ENCODE measurements around the gene PPP1R18. TPM values are rescaled to one million over a fixed set of nuclear protein-coding genes. Genes with fewer than 3 reads are reported as not detected.
"Not testable (repeated sequence)": the region's sequence is repeated elsewhere in the genome, so short reads cannot be mapped to it uniquely, and the experiment has no call there.

Gene PPP1R18
- total RNA-seq, 1 donor from 2014 or later = 156 TPM

- Mint-ChIP-seq H3K4me3 (ENCODE audit: unreplicated experiment) (peak overlapping the region; percentile 34), H3K27ac (ENCODE audit: unreplicated experiment) (peak overlapping the region; percentile 83)
- FAIRE-seq = no peak
Measured at GRCh38 chr6:30725713-30726505, 39.5 kb upstream of the PPP1R18 start.

GRCh38 chr6:30724906-30725667 lies 38.6 kb upstream of the PPP1R18 start:
- H2AFZ ChIP-seq (ENCODE audit: low read depth, low read length) = no peak overlapping the region
- H3K9me3 Mint-ChIP-seq (ENCODE audit: unreplicated experiment) = no peaks in the 10 kb centered on the region
- peak overlapping the region; percentile 100 for H3K4me3 Mint-ChIP-seq (ENCODE audit: unreplicated experiment)
- H3K36me3 ChIP-seq (ENCODE audit: insufficient read depth, low read length) = peaks cover 39% of the 10 kb centered on the region
- H4K20me1 ChIP-seq (ENCODE audit: insufficient read depth, low read length) = peaks cover 65% of the 10 kb centered on the region
- H3K9me3 ChIP-seq (ENCODE audit: insufficient read depth, low read depth, low read length) = no peaks in the 10 kb centered on the region
- H3K36me3 Mint-ChIP-seq (ENCODE audit: low read depth, unreplicated experiment) = peaks cover 28% of the 10 kb centered on the region
- peaks cover 34% of the 10 kb centered on the region for H3K4me1 ChIP-seq (ENCODE audit: insufficient read depth, low read length)
- H3K4me2 ChIP-seq (ENCODE audit: low read length) = peak overlapping the region; percentile 93
- no peak for TF ChIP-seq EZH2 (IDR thresholded peaks at IDR 0.05; ENCODE audit: insufficient read depth, low read length)
- TF ChIP-seq, protein P1, sequence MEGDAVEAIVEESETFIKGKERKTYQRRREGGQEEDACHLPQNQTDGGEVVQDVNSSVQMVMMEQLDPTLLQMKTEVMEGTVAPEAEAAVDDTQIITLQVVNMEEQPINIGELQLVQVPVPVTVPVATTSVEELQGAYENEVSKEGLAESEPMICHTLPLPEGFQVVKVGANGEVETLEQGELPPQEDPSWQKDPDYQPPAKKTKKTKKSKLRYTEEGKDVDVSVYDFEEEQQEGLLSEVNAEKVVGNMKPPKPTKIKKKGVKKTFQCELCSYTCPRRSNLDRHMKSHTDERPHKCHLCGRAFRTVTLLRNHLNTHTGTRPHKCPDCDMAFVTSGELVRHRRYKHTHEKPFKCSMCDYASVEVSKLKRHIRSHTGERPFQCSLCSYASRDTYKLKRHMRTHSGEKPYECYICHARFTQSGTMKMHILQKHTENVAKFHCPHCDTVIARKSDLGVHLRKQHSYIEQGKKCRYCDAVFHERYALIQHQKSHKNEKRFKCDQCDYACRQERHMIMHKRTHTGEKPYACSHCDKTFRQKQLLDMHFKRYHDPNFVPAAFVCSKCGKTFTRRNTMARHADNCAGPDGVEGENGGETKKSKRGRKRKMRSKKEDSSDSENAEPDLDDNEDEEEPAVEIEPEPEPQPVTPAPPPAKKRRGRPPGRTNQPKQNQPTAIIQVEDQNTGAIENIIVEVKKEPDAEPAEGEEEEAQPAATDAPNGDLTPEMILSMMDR (IDR thresholded peaks at IDR 0.05; ENCODE audit: insufficient read depth, low read depth, low read length) = no peak
- DNase-seq (ENCODE audit: low read depth) (no peak), FAIRE-seq (no peak)
- no peak overlapping the region for H3K27ac ChIP-seq (ENCODE audit: low read depth, low read length)
- no peaks in the 10 kb centered on the region for H3K27me3 ChIP-seq (ENCODE audit: insufficient read depth, low read length)
- no peak overlapping the region for H3K4me3 ChIP-seq (ENCODE audit: insufficient read depth, low read depth, low read length)
- H3K4me1 Mint-ChIP-seq (ENCODE audit: low read depth, unreplicated experiment) = peaks cover 25% of the 10 kb centered on the region
- no peaks in the 10 kb centered on the region for H3K27me3 Mint-ChIP-seq (ENCODE audit: low read depth, unreplicated experiment)
- H3K27ac Mint-ChIP-seq (ENCODE audit: unreplicated experiment) = peak overlapping the region; percentile 81
- peaks cover 52% of the 10 kb centered on the region for H3K79me2 ChIP-seq (ENCODE audit: insufficient read depth, low read length)
- H3K9ac ChIP-seq (ENCODE audit: low read length) = peak overlapping the region; percentile 97

More at GRCh38 chr6:30725713-30726505, 39.5 kb upstream of the PPP1R18 start:
- Histone ChIP-seq H3K9me3 (ENCODE audit: insufficient read depth, low read depth, low read length) (no peaks in the 10 kb centered on the region), H2AFZ (ENCODE audit: low read depth, low read length) (no peak overlapping the region), H3K4me1 (ENCODE audit: insufficient read depth, low read length) (peaks cover 34% of the 10 kb centered on the region), H3K27ac (ENCODE audit: low read depth, low read length) (peak overlapping the region; percentile 20), H3K4me3 (ENCODE audit: insufficient read depth, low read depth, low read length) (no peak overlapping the region), H3K27me3 (ENCODE audit: insufficient read depth, low read length) (no peaks in the 10 kb centered on the region), H3K9ac (ENCODE audit: low read length) (peak overlapping the region; percentile 2), H3K4me2 (ENCODE audit: low read length) (peak overlapping the region; percentile 4), H3K36me3 (ENCODE audit: insufficient read depth, low read length) (peaks cover 39% of the 10 kb centered on the region), H3K79me2 (ENCODE audit: insufficient read depth, low read length) (peaks cover 44% of the 10 kb centered on the region), H4K20me1 (ENCODE audit: insufficient read depth, low read length) (peaks cover 65% of the 10 kb centered on the region)
- Mint-ChIP-seq H3K4me1 (ENCODE audit: low read depth, unreplicated experiment) (peaks cover 25% of the 10 kb centered on the region), H3K9me3 (ENCODE audit: unreplicated experiment) (no peaks in the 10 kb centered on the region), H3K27me3 (ENCODE audit: low read depth, unreplicated experiment) (no peaks in the 10 kb centered on the region), H3K36me3 (ENCODE audit: low read depth, unreplicated experiment) (peaks cover 23% of the 10 kb centered on the region)
- TF ChIP-seq, protein P1 (IDR thresholded peaks at IDR 0.05; ENCODE audit: insufficient read depth, low read depth, low read length) = no peak
- TF ChIP-seq EZH2 (IDR thresholded peaks at IDR 0.05; ENCODE audit: insufficient read depth, low read length) = no peak
- DNase-seq (ENCODE audit: low read depth) = peak; percentile 62

DNA sequence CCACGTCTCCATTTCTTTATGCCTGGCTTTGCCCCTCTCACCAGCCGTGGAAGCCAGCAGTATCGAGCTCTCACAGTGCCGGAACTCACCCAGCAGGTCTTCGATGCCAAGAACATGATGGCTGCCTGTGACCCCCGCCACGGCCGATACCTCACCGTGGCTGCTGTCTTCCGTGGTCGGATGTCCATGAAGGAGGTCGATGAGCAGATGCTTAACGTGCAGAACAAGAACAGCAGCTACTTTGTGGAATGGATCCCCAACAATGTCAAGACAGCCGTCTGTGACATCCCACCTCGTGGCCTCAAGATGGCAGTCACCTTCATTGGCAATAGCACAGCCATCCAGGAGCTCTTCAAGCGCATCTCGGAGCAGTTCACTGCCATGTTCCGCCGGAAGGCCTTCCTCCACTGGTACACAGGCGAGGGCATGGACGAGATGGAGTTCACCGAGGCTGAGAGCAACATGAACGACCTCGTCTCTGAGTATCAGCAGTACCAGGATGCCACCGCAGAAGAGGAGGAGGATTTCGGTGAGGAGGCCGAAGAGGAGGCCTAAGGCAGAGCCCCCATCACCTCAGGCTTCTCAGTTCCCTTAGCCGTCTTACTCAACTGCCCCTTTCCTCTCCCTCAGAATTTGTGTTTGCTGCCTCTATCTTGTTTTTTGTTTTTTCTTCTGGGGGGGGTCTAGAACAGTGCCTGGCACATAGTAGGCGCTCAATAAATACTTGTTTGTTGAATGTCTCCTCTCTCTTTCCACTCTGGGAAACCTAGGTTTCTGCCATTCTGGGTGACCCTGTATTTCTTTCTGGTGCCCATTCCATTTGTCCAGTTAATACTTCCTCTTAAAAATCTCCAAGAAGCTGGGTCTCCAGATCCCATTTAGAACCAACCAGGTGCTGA lies 37.6 kb upstream of the PPP1R18 start:
- H3K27ac ChIP-seq (ENCODE audit: low read depth, low read length); DNase-seq (ENCODE audit: low read depth); H3K9me3 ChIP-seq (ENCODE audit: insufficient read depth, low read depth, low read length); H3K27me3 ChIP-seq (ENCODE audit: insufficient read depth, low read length); H2AFZ ChIP-seq (ENCODE audit: low read depth, low read length); H3K27me3 Mint-ChIP-seq (ENCODE audit: low read depth, unreplicated experiment); FAIRE-seq; H3K9me3 Mint-ChIP-seq (ENCODE audit: unreplicated experiment): not testable (repeated sequence)
- peak overlapping the region; percentile 97 for H3K9ac ChIP-seq (ENCODE audit: low read length)
- peak overlapping the region; percentile 93 for H3K4me2 ChIP-seq (ENCODE audit: low read length)
- peak overlapping the region; percentile 88 for H3K27ac Mint-ChIP-seq (ENCODE audit: unreplicated experiment)
- H3K36me3 Mint-ChIP-seq (ENCODE audit: low read depth, unreplicated experiment) = peaks cover 28% of the 10 kb centered on the region
- peaks cover 31% of the 10 kb centered on the region for H3K36me3 ChIP-seq (ENCODE audit: insufficient read depth, low read length)
- H3K79me2 ChIP-seq (ENCODE audit: insufficient read depth, low read length) = peaks cover 61% of the 10 kb centered on the region
- H3K4me1 Mint-ChIP-seq (ENCODE audit: low read depth, unreplicated experiment) = peaks cover 31% of the 10 kb centered on the region
- peaks cover 65% of the 10 kb centered on the region for H4K20me1 ChIP-seq (ENCODE audit: insufficient read depth, low read length)
- peaks cover 40% of the 10 kb centered on the region for H3K4me1 ChIP-seq (ENCODE audit: insufficient read depth, low read length)
- peak overlapping the region; percentile 91 for H3K4me3 ChIP-seq (ENCODE audit: insufficient read depth, low read depth, low read length)
- H3K4me3 Mint-ChIP-seq (ENCODE audit: unreplicated experiment) = peak overlapping the region; percentile 100

DNA sequence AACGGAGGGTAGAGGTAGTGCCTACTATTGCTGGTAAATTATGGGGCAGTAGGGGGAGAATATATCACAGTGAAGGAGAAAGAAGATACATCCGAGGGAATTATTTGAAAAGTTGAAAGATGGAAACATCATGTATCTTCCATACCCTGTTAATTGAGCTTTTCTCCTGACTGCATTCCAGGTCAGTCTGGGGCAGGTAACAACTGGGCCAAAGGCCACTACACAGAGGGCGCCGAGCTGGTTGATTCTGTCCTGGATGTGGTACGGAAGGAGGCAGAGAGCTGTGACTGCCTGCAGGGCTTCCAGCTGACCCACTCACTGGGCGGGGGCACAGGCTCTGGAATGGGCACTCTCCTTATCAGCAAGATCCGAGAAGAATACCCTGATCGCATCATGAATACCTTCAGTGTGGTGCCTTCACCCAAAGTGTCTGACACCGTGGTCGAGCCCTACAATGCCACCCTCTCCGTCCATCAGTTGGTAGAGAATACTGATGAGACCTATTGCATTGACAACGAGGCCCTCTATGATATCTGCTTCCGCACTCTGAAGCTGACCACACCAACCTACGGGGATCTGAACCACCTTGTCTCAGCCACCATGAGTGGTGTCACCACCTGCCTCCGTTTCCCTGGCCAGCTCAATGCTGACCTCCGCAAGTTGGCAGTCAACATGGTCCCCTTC lies 36.9 kb upstream of the PPP1R18 start:
- H3K4me3 ChIP-seq (ENCODE audit: insufficient read depth, low read depth, low read length) = peak overlapping the region; percentile 91
- H3K9me3 ChIP-seq (ENCODE audit: insufficient read depth, low read depth, low read length); H3K27me3 Mint-ChIP-seq (ENCODE audit: low read depth, unreplicated experiment); FAIRE-seq; DNase-seq (ENCODE audit: low read depth); H3K27me3 ChIP-seq (ENCODE audit: insufficient read depth, low read length); H2AFZ ChIP-seq (ENCODE audit: low read depth, low read length); H3K9me3 Mint-ChIP-seq (ENCODE audit: unreplicated experiment): not testable (repeated sequence)
- peak overlapping the region; percentile 97 for H3K9ac ChIP-seq (ENCODE audit: low read length)
- peaks cover 61% of the 10 kb centered on the region for H4K20me1 ChIP-seq (ENCODE audit: insufficient read depth, low read length)
- peaks cover 46% of the 10 kb centered on the region for H3K4me1 ChIP-seq (ENCODE audit: insufficient read depth, low read length)
- H3K79me2 ChIP-seq (ENCODE audit: insufficient read depth, low read length) = peaks cover 69% of the 10 kb centered on the region
- H3K27ac ChIP-seq (ENCODE audit: low read depth, low read length) = peak overlapping the region; percentile 7
- Mint-ChIP-seq H3K36me3 (ENCODE audit: low read depth, unreplicated experiment) (peaks cover 28% of the 10 kb centered on the region), H3K4me1 (ENCODE audit: low read depth, unreplicated experiment) (peaks cover 36% of the 10 kb centered on the region), H3K27ac (ENCODE audit: unreplicated experiment) (peak overlapping the region; percentile 88), H3K4me3 (ENCODE audit: unreplicated experiment) (peak overlapping the region; percentile 100)
- peak overlapping the region; percentile 93 for H3K4me2 ChIP-seq (ENCODE audit: low read length)
- H3K36me3 ChIP-seq (ENCODE audit: insufficient read depth, low read length) = peaks cover 31% of the 10 kb centered on the region

Data from astrocyte (in vitro differentiated cells and primary cell).